ENCODE measurements around the gene IGSF21.
"Not testable (repeated sequence)": the region's sequence is repeated elsewhere in the genome, so short reads cannot be mapped to it uniquely, and the experiment has no call there.

Gene IGSF21

GRCh38 chr1:18414321-18414720, 306.7 kb downstream of the IGSF21 start:
- DNase-seq (ENCODE audit: low read depth) = no peak
- no peak overlapping the region for H3K4me3 ChIP-seq (replicated peaks; ENCODE audit: low read depth, low read length)
- TF ChIP-seq, protein P1, sequence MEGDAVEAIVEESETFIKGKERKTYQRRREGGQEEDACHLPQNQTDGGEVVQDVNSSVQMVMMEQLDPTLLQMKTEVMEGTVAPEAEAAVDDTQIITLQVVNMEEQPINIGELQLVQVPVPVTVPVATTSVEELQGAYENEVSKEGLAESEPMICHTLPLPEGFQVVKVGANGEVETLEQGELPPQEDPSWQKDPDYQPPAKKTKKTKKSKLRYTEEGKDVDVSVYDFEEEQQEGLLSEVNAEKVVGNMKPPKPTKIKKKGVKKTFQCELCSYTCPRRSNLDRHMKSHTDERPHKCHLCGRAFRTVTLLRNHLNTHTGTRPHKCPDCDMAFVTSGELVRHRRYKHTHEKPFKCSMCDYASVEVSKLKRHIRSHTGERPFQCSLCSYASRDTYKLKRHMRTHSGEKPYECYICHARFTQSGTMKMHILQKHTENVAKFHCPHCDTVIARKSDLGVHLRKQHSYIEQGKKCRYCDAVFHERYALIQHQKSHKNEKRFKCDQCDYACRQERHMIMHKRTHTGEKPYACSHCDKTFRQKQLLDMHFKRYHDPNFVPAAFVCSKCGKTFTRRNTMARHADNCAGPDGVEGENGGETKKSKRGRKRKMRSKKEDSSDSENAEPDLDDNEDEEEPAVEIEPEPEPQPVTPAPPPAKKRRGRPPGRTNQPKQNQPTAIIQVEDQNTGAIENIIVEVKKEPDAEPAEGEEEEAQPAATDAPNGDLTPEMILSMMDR (IDR thresholded peaks at IDR 0.05; ENCODE audit: low read length, missing control alignments) = no peak

GRCh38 chr1:18414872-18415447, 307.4 kb downstream of the IGSF21 start:
- H3K4me3 ChIP-seq (replicated peaks; ENCODE audit: low read depth, low read length) = no peak overlapping the region
- DNase-seq (ENCODE audit: low read depth) = no peak
- TF ChIP-seq, protein P1 (IDR thresholded peaks at IDR 0.05; ENCODE audit: low read length, missing control alignments) = no peak

- DNase-seq (ENCODE audit: low read depth) = no peak
- TF ChIP-seq, protein P1 (IDR thresholded peaks at IDR 0.05; ENCODE audit: low read length, missing control alignments) = no peak
- no peak overlapping the region for H3K4me3 ChIP-seq (replicated peaks; ENCODE audit: low read depth, low read length)
Measured at GRCh38 chr1:18415448-18416027, 307.9 kb downstream of the IGSF21 start.

DNA sequence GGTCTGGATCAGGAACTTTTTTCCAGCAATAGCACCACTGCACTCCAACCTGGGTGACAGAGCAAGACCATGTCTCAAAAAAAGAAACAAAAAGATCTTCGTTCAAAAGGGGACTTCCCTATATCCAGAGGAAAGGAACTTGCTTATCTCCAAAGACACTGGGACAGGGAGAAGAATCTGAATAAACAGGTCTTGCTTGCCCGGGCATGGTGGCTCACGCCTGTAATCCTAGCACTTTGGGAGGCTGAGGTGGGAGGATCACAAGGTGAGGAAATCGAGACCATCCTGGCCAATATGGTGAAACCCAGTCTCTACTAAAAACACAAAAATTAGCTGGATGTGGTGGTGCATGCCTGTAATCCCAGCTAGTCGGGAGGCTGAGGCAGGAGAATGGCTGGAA, 308.5 kb downstream of the IGSF21 start:
- H3K4me3 ChIP-seq (replicated peaks; ENCODE audit: low read depth, low read length); DNase-seq (ENCODE audit: low read depth): not testable (repeated sequence)

DNA sequence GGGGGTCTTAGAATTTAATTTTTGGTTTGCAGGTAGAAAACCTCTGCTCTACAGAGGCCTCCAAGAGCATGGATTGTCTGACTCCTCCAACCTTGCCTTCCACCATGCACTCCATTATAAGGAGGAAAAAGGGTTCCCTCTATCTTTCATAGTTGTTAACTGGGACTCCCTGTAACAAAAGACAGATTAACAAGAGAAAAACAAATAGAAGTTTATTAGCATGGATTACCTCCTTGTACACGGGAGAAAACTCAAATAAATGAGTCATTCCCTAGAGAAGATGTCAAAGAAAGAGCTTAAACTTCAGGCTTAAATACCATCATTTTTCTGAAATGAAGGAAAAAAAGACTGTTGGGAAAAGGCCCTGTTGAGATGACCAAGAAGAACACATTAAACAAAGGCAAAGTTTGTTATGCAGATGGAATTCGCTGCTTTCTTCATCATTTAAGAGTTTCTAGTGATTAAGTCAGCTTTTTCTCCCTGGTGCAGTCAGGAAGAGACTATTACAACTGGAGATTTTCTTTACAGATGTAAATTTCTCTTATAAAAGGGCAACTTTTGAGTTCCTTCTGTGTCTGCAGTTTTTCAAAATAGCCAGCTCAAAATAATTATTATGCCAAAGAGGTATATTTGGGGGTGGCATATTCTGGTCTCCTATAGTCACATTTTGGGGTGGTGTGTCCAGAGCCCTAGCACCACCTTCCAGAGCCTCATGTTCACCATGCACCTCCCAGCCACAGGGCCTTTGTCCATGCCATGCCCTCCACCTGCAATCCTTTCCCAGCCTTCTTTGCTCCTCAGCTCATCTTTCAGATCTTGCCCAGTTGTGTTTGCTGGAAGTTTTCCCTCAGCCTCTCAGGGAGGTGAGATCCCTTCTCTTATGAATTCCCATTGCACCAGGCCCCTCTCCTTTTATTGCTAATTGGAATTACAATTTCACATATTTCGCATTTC, 310.0 kb downstream of the IGSF21 start:
- DNase-seq (ENCODE audit: low read depth) = no peak
- TF ChIP-seq, protein P1 (IDR thresholded peaks at IDR 0.05; ENCODE audit: low read length, missing control alignments) = no peak
- H3K4me3 ChIP-seq (replicated peaks; ENCODE audit: low read depth, low read length) = no peak overlapping the region

- H3K4me3 ChIP-seq (replicated peaks; ENCODE audit: low read depth, low read length) = no peak overlapping the region
- TF ChIP-seq, protein P1 (IDR thresholded peaks at IDR 0.05; ENCODE audit: low read length, missing control alignments) = no peak
- DNase-seq (ENCODE audit: low read depth) = no peak
Measured at GRCh38 chr1:18419113-18419844, 311.7 kb downstream of the IGSF21 start.

DNA sequence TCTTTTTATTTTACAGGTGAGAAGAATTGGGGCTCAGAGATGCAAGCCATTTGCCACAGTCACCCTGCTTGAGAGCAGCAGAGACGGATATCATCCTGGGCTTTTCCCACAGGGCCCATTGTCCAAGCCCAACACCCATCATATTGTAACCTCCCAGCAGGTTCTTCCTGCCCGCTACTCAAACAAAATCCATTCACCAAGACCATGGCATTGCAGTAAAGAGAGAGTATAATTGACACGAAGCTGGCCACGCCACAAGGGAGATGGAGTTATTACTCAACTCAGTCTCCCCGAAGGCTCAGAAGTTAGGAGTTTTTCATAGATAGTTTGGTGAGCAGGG, 312.2 kb downstream of the IGSF21 start:
- TF ChIP-seq, protein P1 (IDR thresholded peaks at IDR 0.05; ENCODE audit: low read length, missing control alignments) = no peak
- H3K4me3 ChIP-seq (replicated peaks; ENCODE audit: low read depth, low read length) = no peak overlapping the region
- no peak for DNase-seq (ENCODE audit: low read depth)

All from fibroblast of pulmonary artery (primary cell).